HL-60 (cell line): ENCODE measurements around the gene CALN1.

Experiments
- DNase-seq, 2 experiments: peaks; one replicate each; pipeline ENCODE4 v3.0.0-alpha.2; 2010 to 2020; ENCODE audit warnings: low read depth in 1 of 2, low spot score in 1 of 2
- H3K27ac ChIP-seq: fragments of 250-450 bp; sonication (Bioruptor Pico); replicated peaks from 2 replicates; pipeline ENCODE4 v1.5.1; 2020; ENCODE audit warnings: mild to moderate bottlenecking, moderate library complexity
- H3K27me3 ChIP-seq: fragments of 250-450 bp; sonication (Bioruptor Pico); 2 replicates; pipeline ENCODE4 v1.5.1; 2021; ENCODE audit warnings: mild to moderate bottlenecking, moderate library complexity; ENCODE audit not compliant: insufficient read depth, poor library complexity, severe bottlenecking
- H3K4me3 ChIP-seq: replicated peaks from 2 replicates; pipeline ENCODE4 v1.5.1; 2011; ENCODE audit warnings: mild to moderate bottlenecking, control low read depth, low read length; ENCODE audit not compliant: insufficient read depth
- GABPA ChIP-seq: IDR thresholded peaks from 2 replicates; pipeline ENCODE4 v1.6.1; 2012; ENCODE audit warnings: low read depth
- POLR2AphosphoS5 ChIP-seq: IDR thresholded peaks from 2 replicates; pipeline ENCODE4 v1.6.1; 2012; ENCODE audit warnings: low read depth
- SPI1 ChIP-seq: IDR thresholded peaks from 2 replicates; pipeline ENCODE4 v1.6.1; 2012; ENCODE audit warnings: low read depth, mild to moderate bottlenecking, borderline replicate concordance
- TF ChIP-seq, protein P1 (sequence below): IDR thresholded peaks from one replicate; pipeline ENCODE4 v1.5.1; 2011; ENCODE audit warnings: low read length, control low read depth, inconsistent platforms; ENCODE audit not compliant: insufficient read depth
- TF ChIP-seq, protein P2 (sequence below): IDR thresholded peaks from 2 replicates; pipeline ENCODE4 v1.6.1; 2012; ENCODE audit warnings: low read depth; ENCODE audit not compliant: insufficient replicate concordance

The CALN1 gene

DNA sequence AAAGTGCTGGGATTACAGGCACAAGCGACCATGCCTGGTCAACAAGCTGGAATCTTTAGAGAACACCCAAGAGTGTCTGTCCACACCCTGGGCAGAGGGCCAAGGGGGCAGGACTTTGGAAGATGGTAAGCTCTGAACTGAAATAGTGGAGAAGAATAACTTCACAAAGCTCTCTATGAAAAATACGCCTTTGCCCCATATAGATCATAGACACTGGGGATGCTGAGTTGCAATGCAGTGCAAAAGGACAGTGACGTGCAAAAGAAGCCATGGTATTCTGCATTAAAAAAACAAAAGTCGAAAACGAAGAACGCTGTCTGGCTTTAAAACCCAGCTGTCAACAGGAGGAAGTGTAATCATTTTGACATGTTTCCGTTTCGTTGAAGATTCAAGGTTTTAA, 353.6 kb downstream of the CALN1 start:
- Histone ChIP-seq H3K4me3 (no peak overlapping the region), H3K27ac (no peak overlapping the region), H3K27me3 (no peaks in the 10 kb centered on the region)
- TF ChIP-seq SPI1 (no peak; the same call in 1 of the 2 replicates), POLR2AphosphoS5 (no peak)
- TF ChIP-seq, protein P1, sequence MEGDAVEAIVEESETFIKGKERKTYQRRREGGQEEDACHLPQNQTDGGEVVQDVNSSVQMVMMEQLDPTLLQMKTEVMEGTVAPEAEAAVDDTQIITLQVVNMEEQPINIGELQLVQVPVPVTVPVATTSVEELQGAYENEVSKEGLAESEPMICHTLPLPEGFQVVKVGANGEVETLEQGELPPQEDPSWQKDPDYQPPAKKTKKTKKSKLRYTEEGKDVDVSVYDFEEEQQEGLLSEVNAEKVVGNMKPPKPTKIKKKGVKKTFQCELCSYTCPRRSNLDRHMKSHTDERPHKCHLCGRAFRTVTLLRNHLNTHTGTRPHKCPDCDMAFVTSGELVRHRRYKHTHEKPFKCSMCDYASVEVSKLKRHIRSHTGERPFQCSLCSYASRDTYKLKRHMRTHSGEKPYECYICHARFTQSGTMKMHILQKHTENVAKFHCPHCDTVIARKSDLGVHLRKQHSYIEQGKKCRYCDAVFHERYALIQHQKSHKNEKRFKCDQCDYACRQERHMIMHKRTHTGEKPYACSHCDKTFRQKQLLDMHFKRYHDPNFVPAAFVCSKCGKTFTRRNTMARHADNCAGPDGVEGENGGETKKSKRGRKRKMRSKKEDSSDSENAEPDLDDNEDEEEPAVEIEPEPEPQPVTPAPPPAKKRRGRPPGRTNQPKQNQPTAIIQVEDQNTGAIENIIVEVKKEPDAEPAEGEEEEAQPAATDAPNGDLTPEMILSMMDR = no peak
- TF ChIP-seq, protein P2, sequence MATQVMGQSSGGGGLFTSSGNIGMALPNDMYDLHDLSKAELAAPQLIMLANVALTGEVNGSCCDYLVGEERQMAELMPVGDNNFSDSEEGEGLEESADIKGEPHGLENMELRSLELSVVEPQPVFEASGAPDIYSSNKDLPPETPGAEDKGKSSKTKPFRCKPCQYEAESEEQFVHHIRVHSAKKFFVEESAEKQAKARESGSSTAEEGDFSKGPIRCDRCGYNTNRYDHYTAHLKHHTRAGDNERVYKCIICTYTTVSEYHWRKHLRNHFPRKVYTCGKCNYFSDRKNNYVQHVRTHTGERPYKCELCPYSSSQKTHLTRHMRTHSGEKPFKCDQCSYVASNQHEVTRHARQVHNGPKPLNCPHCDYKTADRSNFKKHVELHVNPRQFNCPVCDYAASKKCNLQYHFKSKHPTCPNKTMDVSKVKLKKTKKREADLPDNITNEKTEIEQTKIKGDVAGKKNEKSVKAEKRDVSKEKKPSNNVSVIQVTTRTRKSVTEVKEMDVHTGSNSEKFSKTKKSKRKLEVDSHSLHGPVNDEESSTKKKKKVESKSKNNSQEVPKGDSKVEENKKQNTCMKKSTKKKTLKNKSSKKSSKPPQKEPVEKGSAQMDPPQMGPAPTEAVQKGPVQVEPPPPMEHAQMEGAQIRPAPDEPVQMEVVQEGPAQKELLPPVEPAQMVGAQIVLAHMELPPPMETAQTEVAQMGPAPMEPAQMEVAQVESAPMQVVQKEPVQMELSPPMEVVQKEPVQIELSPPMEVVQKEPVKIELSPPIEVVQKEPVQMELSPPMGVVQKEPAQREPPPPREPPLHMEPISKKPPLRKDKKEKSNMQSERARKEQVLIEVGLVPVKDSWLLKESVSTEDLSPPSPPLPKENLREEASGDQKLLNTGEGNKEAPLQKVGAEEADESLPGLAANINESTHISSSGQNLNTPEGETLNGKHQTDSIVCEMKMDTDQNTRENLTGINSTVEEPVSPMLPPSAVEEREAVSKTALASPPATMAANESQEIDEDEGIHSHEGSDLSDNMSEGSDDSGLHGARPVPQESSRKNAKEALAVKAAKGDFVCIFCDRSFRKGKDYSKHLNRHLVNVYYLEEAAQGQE = no peak
- no peak for DNase-seq

DNA sequence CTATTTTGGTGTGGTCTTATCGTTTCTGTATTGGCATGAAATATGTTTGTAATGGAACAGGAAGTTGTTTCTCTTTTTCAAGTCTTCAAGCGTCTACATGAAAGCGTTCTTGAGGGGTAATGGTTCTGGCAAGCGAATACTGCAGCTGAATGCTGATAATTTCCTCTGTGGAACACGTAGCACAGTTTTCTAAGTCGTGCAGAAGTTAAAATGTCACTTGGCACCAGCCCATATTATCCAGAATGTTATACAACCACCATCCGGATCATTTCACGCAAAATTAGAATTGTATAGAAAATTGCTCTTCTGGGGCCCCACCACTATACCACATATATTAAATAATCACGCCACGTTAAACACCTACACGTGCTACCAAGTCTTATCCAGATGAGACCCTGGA, 354.3 kb downstream of the CALN1 start:
- TF ChIP-seq POLR2AphosphoS5 = no peak
- TF ChIP-seq, protein P2 = no peak
- no peak for TF ChIP-seq GABPA
- TF ChIP-seq SPI1 = no peak
- TF ChIP-seq, protein P1 = no peak
- Histone ChIP-seq H3K27ac (no peak overlapping the region), H3K4me3 (no peak overlapping the region), H3K27me3 (no peaks in the 10 kb centered on the region)
- no peak for DNase-seq

DNA sequence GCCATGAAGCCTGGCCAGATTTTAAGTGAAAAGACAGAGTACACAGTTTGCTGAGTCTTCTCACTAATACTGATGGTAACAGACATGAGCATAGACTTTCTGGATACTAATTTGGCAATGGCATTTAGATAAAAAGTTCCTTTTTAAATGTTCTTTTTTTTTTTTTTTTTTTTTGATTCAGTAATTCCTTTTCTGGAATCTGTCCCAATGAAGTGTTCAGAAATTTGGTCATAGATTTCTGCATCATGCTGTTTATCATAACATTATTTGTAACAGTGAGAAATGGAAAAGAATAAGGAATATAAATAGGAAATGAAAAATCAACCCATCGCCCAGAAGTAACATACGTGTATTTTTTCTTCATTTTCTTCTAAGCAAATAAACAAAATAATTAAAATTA, 354.9 kb downstream of the CALN1 start:
- TF ChIP-seq, protein P1 = no peak
- TF ChIP-seq GABPA (no peak), POLR2AphosphoS5 (no peak), SPI1 (no peak)
- TF ChIP-seq, protein P2 = no peak
- DNase-seq = no peak
- Histone ChIP-seq H3K27me3 (no peaks in the 10 kb centered on the region), H3K4me3 (no peak overlapping the region), H3K27ac (no peak overlapping the region)
